GM21717 (cell line): Measurements from ENCODE around the gene SH2D2A.
"Not testable (repeated sequence)": the region's sequence is repeated elsewhere in the genome, so short reads cannot be mapped to it uniquely, and the experiment has no call there.

Experiments
- ATAC-seq: cut with Tn5 transposase; IDR thresholded peaks from one replicate; pipeline ENCODE4 v1.9.1; 2021; ENCODE audit warnings: mild to moderate bottlenecking, moderate library complexity; ENCODE audit not compliant: unreplicated experiment

The SH2D2A gene

GRCh38 chr1:156775799-156776198 is 40.8 kb downstream of the SH2D2A start:
- no peak for ATAC-seq

- ATAC-seq, result no peak
These were observed 43.0 kb downstream of the SH2D2A start for GRCh38 chr1:156773607-156774006.

- ATAC-seq, result no peak
These were observed 43.7 kb downstream of the SH2D2A start for GRCh38 chr1:156772728-156773497.

- no peak for ATAC-seq
These were observed 44.4 kb downstream of the SH2D2A start for GRCh38 chr1:156772222-156772621.

- no peak for ATAC-seq
These were observed 47.9 kb downstream of the SH2D2A start for GRCh38 chr1:156768610-156769295.

GRCh38 chr1:156767879-156768604 is 48.6 kb downstream of the SH2D2A start:
- peak; percentile 7 for ATAC-seq

GRCh38 chr1:156767101-156767878 is 49.4 kb downstream of the SH2D2A start, which contains the start of gene PRCC:
Gene PRCC, plus strand, starts transcription at chr1:156767535. Its CDS starts 237 bp downstream, at chr1:156767772.
- peak; percentile 87 for ATAC-seq

- peak; percentile 8 for ATAC-seq
These were observed 50.1 kb downstream of the SH2D2A start for GRCh38 chr1:156766298-156767100.

GRCh38 chr1:156765666-156766065 is 51.0 kb downstream of the SH2D2A start:
- no peak for ATAC-seq

GRCh38 chr1:156765136-156765535 is 51.5 kb downstream of the SH2D2A start:
- not testable (repeated sequence) for ATAC-seq

- no peak for ATAC-seq
These were observed 55.9 kb downstream of the SH2D2A start for GRCh38 chr1:156760796-156761104.

- ATAC-seq, result no peak
These were observed 56.4 kb downstream of the SH2D2A start for GRCh38 chr1:156760092-156760795.

- ATAC-seq, result not testable (repeated sequence)
These were observed 58.9 kb downstream of the SH2D2A start for GRCh38 chr1:156757572-156758253.

- no peak for ATAC-seq
These were observed 60.3 kb downstream of the SH2D2A start for GRCh38 chr1:156756355-156756754.
